HG03354 (cell line): Measurements from ENCODE around the gene TOMM70.
A peak's percentile ranks its signal among the peaks of the same experiment; 100 is the strongest.

Experiments
- ATAC-seq: cut with Tn5 transposase; IDR thresholded peaks from one replicate; pipeline ENCODE4 v1.9.1; 2021; ENCODE audit warnings: mild to moderate bottlenecking; ENCODE audit not compliant: unreplicated experiment, poor library complexity, severe bottlenecking

TOMM70 gene

DNA sequence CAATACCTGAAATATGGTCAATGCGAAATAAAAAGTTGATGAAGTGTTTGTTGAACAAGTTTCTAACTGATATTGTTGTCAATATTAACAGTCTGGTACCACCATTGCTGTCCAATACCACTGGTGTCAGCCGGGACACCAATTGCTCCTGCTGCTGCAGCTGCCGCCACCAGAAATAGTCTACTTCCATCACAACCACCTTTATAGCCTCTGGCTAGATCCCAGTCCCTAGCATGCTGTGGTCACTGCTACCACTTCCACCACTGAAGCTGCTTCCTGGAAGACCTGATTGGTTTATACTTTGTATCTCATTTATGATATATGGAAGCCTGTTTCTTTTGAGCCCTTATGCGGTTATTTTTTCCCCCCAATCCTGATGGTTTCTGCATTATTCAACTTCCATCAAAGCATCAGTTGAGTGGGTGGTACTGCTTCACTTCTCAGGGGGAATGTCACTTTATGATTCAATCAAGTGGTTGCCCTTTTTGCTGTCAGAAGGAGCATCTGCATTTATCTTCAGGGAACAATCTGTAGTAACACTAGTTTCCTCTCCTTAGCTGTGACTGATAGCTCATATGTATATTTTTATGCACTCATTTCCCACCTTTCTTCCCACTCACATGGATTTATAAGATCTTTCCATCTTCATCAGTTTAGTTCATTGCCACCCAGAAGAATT is 12.2 kb upstream of the TOMM70 start:
- ATAC-seq: no peak

GRCh38 chr3:100411091-100411982 is 10.4 kb upstream of the TOMM70 start:
- ATAC-seq: no peak

DNA sequence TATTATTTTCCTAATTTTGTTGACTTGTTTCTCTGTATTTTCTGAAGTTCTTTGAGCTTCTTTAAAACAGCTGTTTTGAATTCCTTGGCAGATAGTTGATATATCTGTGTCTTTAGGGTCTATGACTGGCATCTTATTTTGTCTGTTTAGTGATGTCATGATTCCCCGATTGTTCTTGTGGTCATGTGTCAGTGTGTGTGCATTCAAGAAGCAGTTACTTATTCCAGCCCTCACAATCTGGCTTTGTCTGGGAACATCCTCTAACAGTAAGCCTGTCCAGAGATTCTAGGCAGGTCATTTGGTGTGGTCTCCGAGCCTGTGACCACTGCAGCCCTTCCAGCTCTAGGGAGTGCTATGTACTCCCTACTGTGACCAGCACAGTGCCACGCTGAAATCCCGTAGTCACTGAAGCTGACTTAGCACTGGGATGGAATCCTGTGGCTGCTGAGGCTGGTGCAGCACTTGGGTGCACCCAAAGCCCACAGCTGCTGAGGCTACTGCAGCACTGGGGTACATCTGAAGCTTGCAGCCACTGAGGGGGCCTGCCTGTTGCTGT is 7.2 kb upstream of the TOMM70 start:
- ATAC-seq: no peak

DNA sequence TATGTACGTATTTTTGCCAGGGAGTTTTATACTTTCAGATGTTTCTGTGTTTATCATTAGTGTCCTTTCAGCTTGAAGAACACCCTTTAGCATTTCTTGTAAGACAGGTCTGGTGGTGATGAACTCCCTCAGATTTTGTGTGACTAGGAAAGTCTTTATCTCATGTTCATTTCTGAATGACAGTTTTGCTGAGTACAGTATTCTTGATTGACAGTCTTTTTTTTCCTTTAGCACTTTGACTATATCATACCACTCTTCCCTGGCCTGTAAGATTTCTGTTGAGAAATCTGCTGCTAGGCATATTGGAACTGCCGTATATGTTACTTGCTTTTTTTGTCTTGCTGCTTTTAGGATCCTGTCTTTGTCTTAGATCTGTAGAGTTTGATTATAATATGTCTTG is 6.3 kb upstream of the TOMM70 start:
- ATAC-seq: no peak

DNA sequence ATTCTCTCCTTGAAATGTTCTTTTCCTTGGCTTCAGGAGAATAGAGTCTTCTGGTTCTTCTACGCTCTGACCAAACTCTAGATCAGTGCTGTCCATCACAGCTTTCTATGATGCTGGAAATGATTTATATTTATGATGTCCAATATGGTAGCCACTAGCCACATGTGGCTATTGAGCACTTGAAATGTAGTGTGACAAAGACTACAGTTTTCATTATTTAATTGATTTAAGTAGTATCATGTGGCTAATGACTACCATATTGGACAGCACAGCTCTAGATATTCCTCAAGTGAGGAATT is 3.3 kb upstream of the TOMM70 start:
- ATAC-seq: no peak

DNA sequence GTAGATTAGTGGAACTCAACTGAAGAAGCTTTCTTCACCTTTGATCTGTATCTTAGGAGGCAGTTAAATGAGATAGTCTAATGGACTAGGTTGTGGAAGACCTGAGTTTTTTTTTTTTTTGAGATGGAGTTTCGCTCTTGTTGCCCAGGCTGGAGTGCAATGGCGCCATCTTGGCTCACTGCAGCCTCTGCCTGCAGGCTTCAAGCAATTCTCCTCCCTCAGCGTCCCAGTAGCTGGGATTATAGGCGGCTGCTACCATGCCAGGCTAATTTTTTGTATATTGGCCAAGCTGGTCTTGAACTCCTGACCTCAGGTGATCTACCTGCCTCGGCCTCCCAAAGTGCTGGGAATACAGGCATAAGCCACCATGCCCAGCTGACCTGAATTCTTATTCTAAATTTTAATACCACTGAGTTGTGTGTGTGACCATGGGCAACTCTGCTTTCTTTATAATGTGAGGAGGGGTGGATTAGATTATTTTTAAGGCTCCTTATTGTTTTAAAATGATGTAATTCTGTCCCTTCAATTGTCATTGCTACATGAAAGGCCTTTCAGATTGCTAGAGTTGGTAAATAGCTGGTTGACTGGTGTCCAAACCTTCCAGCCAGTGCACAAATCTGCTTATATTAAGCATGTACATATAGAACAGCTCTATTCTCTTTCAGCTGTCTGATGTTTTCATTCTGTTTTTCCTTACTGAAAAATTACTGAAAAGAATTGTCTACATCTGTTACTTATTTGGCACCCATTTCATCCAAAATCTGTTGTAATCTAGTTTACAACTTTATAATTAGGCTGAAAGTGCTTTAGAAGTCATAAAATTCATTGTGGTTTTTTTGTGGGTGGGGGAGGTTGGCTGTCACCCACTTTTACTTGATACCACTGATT is 2.7 kb upstream of the TOMM70 start:
- no peak for ATAC-seq

DNA sequence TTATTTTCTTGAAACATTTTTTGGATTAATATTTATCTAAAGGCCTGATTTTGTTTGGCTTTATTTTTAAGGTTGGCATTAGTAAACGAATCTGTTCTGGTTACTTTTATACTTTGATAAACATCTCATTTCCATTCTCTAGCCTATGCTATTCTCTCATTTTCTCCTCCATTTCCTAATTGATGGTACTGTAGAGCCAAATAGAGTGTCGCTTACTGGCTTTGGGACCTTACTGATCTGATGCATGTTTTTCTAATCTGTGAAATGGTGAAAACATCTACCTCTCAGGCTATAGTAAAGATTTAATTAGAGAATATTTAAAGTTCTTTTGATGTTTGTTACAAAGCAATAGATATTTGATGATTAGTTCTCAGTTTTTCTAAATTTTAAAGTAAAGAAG is 2.0 kb upstream of the TOMM70 start:
- no peak for ATAC-seq

- ATAC-seq: no peak
These were observed 1.4 kb upstream of the TOMM70 start for GRCh38 chr3:100402256-100402655.

DNA sequence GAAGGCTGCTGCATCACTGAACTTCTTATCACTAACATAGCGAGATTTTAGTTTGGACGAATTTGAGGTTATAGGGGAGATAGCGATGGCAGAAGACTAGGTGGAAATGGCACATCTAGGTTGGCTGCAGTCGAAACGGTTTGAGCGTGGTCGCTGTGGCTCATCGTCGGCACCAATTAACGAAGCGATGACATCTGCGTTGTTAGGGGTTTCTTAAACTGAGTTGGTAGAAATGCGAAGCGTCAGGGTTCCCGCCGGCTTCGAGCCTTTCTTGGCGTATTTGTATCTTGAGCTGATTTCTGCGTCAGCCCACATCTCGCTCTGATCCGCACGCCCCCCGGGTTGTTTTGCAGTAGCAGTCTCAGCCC is 769 bp upstream of the TOMM70 start:
- ATAC-seq: peak; percentile 22

DNA sequence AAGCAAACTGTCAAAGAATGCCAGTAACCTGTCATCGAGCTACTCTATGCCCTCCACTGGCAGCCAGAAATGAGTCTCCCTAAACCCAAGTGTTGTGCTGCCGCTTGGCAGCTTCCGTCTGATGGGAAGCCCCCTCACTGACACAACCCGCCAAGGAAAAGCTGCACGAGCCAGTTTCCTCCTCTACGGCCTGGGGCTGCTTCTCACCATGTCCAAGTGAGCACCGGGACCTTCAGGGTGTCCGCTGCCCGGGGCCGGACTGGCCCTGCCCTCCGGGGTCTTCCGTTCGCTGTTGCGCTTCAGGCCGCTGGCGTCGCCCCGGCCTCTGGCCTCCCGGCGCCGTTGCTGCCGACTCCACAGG is 490 bp downstream of the TOMM70 start:
- ATAC-seq: peak; percentile 22

- ATAC-seq: no peak
These were observed 1.4 kb downstream of the TOMM70 start for GRCh38 chr3:100399341-100400071.

DNA sequence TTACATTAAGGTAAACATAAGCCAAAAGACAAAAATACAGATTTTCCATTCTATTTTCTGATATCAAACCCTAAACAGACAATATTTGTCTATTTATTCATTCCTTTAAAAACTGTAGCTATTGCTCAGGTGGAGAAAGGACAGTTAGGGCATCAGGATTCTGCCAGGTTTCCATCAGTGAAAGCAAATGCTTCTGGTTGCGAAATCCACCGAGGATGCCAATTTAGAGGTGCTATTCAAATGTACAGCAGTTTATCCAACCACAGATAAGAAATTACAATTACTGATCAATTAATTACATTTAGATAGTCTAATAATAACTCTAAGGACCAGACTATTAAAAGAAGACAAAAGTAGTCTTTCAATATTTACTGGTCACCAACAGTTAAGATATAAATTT is 3.9 kb downstream of the TOMM70 start:
- no peak for ATAC-seq

DNA sequence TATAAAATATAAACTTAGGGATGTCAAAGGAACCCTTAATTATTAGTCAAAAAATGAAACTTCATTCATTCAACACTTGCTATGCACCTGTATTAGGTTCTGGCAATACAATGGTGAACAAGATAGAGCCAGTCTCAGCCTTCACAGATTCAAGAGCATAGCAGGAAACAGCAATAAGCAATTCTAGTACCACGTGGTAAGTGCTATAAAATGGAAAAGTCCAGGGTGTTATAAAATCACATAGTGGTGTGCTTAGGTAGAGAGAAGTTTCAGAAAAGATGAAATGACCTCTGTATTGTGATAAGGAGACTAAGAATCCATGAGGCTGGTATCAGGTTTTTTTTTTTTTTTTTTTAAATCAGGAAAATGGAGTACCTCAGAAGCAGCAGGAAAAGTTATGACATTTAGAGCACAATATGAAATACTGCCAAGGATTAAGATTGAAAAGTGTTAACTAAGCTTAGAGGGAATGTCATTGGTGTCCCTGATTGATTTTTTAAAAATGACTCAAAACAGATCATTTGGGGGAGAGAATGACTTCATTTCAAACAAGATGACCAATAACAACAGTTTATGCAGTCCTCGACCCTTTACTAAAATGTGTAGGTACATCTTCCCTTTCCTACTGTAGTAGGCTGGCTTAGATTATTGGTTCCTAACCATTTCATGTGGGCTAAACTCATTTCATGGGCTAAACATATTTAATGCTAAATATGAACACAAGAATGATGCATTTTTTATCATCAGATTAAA is 5.0 kb downstream of the TOMM70 start:
- no peak for ATAC-seq

GRCh38 chr3:100389025-100389424 is 11.9 kb downstream of the TOMM70 start:
- no peak for ATAC-seq

- ATAC-seq: no peak
These were observed 14.3 kb downstream of the TOMM70 start for GRCh38 chr3:100386437-100387074.

- no peak for ATAC-seq
These were observed 16.0 kb downstream of the TOMM70 start for GRCh38 chr3:100384733-100385525.

- ATAC-seq: no peak
These were observed 24.6 kb downstream of the TOMM70 start for GRCh38 chr3:100376301-100376700.

DNA sequence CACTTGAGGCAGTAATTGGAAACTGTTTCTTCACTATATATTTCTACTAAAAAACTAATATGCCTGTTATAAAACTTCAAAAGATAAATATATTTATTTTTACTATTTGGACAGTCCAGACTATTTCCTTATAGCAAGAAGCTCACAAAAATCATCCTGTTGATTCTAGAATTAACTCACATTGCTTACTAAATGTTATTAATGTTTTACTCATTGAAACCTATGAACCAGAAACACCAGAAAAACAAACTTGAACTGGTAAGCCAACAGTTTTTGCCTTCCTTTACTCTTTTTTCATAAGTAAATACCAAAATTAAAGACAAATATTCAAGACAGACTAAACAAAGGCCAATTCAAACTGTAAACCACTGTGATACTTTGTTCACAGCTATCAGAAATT is 26.4 kb downstream of the TOMM70 start:
- ATAC-seq: no peak
